NCI-H2196 treated with DMSO at 0.1 percent for 48 hours (cell line): ENCODE measurements around the gene PHACTR1.
"Not testable (repeated sequence)": the region's sequence is repeated elsewhere in the genome, so short reads cannot be mapped to it uniquely, and the experiment has no call there.

ENCODE experiments used
- DNase-seq: peaks from one replicate; lab custom pipeline; 2025; ENCODE audit not compliant: unreplicated experiment; lab: John Stamatoyannopoulos, UW

PHACTR1 gene

DNA sequence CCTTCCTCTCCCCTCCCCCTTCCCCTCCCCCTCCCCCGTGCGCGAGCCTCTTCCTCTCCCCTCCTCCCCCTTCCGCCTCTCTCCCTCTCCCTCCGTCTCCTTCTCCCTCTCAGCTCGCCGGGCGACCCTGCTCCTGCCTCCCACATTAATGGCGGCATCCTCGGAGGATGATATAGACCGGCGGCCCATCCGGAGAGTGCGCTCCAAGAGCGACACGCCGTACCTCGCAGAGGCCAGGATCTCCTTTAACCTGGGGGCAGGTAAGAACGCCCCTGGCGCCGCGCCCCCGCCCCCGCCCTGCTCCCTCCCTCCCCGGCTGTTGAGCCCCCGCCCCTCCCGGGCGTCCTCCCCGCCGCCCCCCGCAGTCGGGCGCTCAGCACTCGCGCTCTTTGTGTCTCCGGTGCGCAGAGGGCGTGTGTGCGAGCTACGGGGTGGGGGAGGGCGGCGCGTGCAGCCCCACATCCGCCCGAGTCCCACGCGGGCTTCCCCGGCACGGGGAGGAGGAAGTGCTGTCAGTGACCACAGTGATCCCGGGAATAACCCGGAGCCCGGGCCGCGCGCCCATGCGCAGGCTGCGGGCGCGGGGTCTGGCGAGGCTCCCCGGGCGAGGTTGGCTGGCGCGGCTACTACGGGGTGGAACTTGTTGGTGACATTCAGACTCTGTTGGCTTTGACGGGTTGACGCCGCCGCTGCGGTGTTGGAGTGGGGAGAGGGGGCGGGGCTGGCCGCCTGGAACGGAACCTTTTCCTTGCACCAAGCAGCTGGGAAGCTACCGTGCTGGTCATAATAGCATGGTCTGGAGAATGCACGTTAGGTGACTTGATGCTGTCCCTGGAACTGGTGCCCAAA, 33.2 kb downstream of the PHACTR1 start:
- DNase-seq = no peak

DNA sequence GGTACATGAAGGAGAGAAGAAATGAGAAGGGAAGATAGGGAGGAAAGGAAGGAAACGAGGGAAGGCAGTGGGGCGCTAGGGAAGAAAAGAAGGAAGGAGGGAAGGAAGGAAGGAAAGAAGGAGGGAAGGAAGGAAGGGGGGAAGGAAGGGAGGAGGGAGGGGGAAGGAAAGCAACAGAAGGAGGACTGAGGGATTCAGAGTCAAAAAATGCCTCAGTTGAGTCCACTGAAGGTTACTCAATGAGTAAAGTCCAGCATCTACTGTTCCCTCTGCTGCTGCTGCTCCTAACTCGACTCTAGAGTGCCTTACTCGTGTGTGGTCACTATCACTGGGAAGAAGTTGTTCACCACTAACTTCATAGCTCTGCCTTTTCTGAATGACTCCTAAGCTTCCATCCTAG, 33.8 kb downstream of the PHACTR1 start:
- DNase-seq = no peak

DNA sequence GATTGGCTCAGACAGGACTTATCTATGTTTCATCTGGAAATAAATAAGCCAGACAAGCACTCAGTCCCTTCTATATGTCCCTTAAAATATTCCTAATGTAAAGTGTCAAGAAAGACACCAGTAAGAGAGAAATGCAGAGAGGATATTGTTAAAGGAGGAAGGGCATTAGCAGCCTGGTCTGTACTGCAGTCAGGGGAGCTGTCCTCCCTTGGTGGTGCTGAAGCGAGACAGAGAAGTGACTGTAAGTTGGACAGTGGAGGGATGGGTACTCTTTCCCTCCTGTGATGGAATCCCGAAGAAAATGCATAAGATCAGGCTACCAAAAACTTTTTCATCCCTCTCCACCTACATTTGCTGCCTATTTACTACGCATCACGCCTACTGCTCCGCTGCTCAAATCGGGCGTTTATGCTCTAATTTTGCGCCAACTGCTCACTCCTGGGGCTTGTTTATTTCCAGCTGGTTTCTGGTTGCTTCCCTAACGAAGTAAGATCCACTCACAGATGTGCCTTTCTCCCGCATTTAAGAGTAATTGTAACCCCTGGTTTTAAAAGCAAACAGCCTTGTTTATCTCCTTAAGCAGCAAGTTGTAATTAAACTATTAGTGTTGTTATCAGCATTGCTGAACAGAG, 35.2 kb downstream of the PHACTR1 start:
- DNase-seq = no peak

DNA sequence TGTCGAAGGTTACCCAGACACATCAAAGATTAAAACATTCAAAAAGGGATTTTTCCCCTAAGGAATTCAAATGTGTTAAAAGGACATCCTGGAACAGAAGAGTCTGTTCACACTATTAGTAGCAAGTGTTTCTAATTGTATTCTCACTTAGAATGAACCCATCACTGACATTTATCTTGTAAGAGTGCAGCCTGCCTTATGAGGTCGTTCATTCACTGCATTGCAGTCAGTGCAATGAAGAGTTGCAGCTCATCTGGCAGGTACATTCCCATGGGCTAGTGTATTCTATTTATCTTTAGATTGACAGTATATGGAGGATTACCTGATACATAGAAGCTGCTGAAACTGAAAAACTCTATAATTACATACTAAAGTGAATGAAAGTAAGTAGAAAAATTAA, 36.5 kb downstream of the PHACTR1 start:
- DNase-seq = no peak

DNA sequence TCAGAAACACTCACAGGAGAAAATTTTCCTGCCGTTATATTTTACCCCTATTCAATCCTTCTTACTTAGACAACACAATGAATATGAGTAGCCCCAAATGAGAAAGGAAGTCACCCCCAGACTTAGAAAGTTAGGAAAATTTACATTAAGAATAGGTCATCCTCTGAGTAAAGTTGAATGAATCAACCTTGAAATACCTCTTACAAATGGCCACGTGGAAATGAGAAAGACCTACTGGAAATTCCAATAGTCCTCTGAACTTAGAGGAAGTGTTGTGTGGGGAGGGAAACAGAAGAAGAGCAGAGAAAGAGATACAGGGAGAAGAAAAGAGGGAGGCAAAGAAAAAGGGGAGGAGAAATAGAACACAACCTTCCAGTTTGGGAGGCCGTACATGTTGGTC, 43.7 kb downstream of the PHACTR1 start:
- no peak for DNase-seq

DNA sequence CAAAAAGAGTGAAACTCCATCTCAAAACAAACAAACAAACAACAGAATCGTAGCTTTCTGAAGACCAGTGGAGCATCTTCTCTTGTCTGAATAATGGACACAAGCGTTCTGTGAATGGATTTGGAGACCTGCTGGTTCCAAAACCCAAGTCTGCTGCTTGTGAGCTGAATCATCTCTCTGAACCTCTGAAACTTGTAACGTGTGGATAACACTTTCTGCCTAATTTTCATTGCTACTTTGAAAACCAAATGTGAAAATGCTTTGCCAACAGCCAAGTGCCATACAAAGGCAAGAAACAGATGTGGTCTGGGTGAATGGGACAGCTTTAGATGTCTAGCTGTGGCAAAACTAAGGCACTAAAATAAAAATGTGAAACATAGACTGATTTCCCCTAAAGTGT, 44.3 kb downstream of the PHACTR1 start:
- DNase-seq = no peak

DNA sequence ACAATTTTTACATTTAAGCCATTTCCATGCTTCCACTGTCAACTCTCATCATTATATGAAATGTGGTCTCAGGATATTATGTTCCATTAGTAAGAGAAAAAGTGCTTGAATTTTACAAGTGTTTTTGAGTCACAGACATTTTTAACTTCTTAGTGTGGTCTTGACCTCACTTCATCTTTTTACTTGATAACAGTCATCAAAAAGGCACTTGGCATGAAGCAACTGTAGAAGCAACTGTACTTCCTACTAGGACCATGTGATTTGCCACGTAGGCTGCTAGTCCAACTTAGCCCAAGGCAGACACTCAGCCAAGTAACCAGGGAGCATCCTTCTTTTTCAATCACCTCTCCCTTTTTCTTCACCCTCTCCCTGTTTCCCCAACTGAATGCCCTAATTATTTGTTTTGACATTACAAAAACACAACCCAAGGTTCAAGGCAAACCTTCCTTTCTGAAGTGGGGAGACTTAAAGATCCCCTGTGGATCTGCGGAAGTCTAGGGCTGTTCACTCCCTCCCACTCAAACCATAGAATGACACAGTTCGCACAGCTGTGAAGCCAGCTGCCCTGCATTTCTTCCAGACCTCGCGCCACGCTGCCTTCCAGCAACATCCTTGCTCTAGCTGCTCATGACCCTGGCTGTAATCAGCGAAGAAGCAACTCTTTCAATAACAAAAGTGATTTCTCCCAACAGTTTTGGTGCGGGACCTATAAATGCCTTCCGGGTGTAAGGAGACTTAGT, 45.0 kb downstream of the PHACTR1 start:
- DNase-seq = no peak

GRCh38 chr6:12762731-12763434, 46.3 kb downstream of the PHACTR1 start:
- DNase-seq = not testable (repeated sequence)

- no peak for DNase-seq
Observed at GRCh38 chr6:12766365-12766764, 49.8 kb downstream of the PHACTR1 start.

GRCh38 chr6:12767016-12767415, 50.4 kb downstream of the PHACTR1 start:
- no peak for DNase-seq

- DNase-seq = no peak
Observed at GRCh38 chr6:12769556-12770256, 53.1 kb downstream of the PHACTR1 start.

DNA sequence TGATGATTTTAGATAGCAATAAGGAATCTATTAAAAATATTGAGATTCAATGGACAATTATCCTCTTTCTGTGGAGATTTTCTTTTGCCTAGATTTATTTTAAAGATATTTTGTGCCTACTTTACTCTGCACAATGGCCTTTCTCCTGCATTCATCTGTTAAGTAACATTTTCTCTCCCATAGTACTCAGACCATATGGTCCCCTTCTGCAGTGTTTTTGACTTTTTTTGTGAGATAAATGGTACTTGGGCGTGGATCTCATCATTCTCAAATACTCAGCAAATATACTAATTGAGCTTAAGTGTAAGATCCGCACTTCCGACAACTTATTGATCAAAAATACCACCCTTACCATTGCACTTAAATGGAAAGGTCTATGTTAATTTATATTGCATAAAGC, 55.8 kb downstream of the PHACTR1 start:
- DNase-seq = no peak

- no peak for DNase-seq
Observed at GRCh38 chr6:12776291-12776690, 59.7 kb downstream of the PHACTR1 start.

DNA sequence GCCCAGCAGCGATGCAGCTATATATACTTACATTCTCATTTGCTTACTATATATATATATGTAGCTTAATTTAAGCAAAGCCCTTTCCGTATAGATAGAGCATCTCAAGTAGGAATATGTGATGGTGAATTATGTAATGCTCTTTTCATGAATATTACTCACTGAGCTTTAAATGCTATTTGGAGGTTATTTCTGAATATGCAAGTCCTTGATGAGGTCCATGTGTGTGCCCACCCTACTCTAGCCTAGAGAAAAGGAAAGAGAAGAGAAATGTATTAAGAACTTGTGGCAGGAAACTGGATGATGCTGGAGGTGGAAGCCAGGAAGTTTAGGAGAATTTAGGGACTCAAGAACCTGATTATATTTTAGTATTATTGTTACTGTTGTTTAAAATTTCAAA, 63.2 kb downstream of the PHACTR1 start:
- DNase-seq = no peak

DNA sequence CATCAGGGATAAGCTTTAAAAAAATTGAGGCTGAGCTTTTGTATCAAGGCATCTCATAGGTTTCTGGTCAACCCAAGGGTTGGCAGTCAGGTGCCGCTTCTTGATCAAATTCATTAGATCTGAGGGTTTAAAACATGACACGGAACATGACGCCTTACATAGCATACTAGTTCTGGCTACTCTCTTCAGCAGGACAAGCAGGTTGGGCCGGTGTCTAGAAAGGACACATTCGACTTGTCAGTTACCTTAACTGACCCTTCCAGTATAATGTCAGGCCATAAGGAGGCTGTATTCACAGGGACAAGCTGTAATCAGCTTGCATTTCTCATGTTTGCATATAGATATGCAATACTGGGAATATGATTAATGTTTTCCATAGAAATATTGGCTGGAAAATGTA, 65.6 kb downstream of the PHACTR1 start:
- DNase-seq = no peak

DNA sequence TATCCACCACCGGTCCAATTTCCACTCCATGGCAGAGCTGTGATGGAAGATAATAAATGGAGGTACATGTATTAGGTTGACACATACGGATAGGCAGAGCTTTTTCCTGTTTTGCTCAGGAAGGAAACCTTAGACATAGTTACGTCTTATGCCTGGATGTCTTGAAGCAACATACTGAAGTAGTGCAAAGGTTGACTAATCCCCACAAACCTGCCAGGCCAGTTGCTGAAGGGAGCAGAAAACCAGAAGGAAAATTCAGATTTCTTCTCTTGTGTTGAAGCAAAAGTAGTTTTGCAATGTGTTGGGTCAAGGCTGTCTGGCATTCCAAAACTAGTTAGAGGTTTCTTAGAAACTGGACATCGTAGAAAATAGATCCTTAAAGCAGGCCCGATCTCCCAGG, 68.7 kb downstream of the PHACTR1 start:
- no peak for DNase-seq

DNA sequence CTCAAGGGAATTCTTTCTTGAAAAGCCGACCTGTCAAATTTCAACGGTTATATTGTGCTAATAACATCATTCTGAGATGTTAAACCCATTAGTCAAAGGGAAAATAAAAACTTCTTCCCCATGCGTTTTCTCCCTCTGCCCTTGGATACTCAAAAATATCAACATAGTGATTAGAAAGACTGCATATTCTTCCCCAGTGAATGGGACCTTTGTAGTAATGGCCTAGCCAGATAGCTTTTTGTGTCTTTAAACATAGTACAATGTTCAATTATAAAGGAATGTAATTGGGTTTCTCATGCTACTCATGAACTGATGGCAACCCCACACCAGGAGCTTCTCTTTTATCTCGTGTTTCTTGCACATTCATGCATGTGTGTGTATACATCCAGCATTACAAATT, 69.4 kb downstream of the PHACTR1 start:
- no peak for DNase-seq

GRCh38 chr6:12791371-12791770, 74.8 kb downstream of the PHACTR1 start:
- no peak for DNase-seq

DNA sequence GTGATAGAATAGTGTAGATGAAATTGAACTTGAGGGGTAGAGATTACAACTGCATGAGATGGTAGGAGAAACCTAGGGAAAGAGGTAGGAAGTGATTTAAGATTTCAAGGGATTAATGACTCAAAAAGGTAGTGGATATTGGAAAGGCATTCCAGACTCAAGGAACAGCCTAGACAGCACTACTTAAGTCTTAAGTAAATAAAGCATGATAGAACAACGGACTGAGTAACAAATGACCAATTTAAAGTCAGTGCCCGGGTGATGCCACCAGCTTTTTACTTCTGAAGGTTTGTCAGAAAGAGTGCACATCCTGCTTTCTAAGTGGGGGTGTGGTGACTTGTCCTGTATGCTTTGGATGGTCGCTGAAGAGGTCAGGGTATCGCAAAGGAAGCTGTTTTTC, 81.8 kb downstream of the PHACTR1 start:
- DNase-seq = no peak

- no peak for DNase-seq
Observed at GRCh38 chr6:12800120-12800519, 83.6 kb downstream of the PHACTR1 start.

DNA sequence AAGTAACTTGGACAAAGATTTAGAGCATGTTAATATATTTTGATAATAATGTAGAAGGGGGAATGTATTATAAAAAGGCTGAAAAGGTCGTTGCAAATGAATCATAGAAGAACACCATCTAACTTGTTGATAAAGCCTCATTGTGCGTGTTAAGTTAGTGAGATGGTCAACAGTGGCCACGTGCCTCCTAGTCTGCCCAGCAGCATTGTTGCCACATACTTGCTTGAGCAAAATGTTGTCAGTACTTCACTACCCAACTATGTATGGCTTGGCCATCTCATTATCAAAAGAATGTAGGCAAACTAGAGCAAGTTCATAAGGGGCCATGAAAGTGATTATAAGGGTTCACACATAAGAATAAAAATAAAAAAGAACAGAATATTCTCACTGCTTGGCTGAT, 84.6 kb downstream of the PHACTR1 start:
- DNase-seq = no peak
